Measurements from ENCODE around the gene CRACDL.
A peak's percentile ranks its signal among the peaks of the same experiment; 100 is the strongest.

Gene CRACDL

DNA sequence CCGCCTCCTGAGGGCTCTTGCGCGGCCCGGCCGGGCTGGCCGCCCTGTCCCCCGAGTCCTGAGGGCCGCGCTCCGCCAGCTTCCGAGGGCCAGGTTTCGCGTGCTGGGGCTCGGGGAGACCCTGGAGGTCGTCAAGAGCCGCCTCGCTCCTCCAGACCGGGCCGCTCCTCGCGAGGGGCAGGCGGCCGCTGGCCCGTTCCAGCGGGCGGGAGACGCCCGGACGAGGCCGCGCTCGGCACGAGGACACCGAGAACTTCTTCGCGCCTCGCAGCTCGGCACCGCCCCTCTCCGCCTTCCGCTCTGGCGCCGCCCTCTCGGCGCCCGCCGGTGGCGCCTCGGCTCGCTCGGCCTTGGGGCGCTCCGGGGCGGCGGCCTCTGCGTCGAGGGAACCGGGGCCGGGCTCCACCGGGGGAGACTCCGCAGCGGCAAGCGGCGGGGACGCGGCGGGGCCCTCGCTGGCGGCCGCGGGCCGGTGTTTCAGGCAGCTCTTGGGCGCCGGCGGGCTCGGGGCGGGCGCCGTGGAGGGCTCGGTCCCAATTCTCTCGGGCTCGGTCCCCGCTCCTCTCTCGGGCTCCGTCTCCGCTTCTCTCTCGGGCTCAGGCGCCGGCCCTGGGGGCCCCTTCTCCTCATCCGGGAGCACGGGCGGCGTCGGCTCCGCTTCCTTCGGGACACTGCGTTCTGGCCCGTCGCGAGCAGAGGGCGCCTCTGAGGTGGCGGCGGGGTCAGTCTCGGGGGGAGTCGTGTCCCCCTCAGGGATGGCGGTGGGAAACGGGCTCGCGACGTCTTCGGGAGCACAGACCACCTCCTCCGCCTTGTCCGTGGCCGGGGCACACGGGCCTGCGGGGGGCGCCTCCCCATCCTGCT, 113.5 kb downstream of the CRACDL start:
- DNase-seq = peak; percentile 65

DNA sequence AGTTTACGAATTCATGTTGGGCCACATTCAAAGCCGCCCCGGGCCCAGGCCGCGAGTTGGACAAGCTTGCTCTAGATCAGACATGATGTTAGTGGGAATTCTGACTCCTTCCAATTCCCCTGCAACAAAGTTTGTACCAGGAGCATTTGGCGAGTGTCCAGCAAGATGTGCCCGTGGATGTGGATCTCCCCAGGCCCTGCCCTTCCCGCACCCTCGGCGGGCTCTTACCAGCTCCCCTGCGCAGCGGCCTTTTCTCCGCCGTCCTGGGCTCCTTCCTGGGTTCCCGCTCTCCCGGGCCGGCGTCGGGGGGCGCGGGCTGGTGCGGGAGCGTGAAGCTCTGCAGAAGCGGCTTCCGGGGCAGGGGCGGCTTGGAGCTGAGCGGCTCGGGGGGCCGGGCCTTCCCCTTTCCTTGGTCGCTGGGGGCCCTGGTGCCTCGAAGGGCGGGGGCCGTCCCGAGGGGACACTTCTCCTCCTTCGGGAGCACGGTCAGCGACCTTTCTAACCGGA, 114.3 kb downstream of the CRACDL start:
- DNase-seq = no peak

DNA sequence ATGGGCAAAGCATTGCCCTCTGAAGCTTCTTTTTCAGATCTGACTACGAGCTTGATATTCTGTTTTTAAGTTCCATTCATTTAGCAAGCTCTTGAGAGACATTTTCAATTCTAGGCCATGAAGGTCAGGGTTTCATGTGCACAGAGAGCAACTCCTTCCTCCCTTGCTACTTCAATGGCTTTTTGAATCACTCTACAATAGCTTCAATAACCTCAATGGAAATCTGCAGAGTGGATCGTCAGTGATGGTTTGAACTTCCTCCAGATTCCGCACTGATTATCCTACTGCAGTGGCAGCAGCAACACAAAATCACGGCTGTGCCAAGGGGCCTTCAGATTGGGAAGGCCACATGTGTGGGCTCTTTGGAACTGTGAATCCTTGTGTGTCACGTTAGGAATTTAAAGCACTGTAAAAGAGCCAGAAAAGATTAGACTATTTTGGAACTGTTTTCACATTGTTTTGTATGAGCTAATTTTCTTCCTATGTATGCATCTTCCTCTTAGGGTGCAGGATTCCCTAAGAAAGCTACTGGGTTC, 116.7 kb downstream of the CRACDL start:
- no peak for DNase-seq

GRCh38 chr2:98818164-98818563, 117.9 kb downstream of the CRACDL start:
- DNase-seq = no peak

GRCh38 chr2:98816281-98816680, 119.7 kb downstream of the CRACDL start:
- DNase-seq = no peak

DNA sequence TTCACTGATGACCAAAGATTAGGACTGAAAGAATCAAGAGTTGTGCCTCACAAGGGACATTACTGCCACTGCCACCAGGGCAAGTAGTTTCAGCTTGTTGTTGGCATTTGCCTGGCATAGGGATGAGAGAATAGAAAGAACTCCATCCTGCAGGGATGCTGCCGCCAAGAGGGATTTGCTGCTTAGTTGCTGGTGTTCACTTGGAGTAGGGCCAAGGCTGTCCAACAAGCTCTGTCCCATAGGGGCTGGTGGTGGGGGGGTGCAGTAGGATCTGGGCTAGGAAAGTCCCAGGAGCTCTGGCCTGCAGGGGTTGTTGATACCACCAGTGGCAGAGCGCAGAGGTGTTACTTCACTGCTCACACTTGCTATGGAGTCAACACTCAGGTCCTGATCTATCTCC, 120.2 kb downstream of the CRACDL start:
- no peak for DNase-seq

GRCh38 chr2:98811766-98812165, 124.3 kb downstream of the CRACDL start:
- no peak for DNase-seq

DNA sequence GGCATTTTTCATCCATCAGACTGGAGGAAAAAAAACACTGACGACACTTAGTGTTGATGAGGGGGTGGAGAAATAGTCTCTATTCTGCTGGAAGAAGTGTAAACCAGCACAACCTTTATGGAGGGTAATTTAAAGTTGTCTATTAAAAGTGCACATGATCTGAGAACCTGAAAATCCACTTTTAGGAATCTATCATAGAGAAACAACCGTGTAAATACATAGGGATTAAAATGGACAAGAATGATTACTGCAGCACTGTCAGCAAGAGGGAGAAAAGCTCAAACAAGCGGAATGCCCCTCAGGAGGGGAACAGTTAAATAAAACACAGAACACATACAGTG, 125.5 kb downstream of the CRACDL start:
- no peak for DNase-seq

GRCh38 chr2:98809878-98810587, 126.0 kb downstream of the CRACDL start:
- DNase-seq = no peak

- no peak for DNase-seq
Observed at GRCh38 chr2:98809116-98809515, 126.9 kb downstream of the CRACDL start.

DNA sequence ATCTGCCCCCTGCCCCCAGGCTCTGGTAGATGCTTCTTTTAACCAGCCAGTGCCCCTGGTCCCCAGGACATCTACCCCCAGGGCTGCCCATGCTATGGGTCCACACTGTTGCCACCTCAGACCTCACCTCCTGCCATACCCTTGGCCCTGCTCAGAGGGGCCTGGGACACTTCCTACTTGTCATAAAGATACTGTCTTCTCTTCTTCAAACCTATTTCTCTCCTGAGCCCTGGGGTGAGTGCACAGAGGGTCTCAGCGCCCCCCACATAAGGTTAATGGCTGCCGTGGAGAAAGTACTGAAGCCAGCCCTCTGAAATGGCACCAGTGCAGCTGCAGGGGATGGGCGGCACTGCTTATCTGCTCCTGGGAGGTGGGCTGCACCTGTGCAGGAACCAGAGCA, 127.5 kb downstream of the CRACDL start:
- DNase-seq = no peak

- no peak for DNase-seq
Observed at GRCh38 chr2:98807929-98808328, 128.1 kb downstream of the CRACDL start.

DNA sequence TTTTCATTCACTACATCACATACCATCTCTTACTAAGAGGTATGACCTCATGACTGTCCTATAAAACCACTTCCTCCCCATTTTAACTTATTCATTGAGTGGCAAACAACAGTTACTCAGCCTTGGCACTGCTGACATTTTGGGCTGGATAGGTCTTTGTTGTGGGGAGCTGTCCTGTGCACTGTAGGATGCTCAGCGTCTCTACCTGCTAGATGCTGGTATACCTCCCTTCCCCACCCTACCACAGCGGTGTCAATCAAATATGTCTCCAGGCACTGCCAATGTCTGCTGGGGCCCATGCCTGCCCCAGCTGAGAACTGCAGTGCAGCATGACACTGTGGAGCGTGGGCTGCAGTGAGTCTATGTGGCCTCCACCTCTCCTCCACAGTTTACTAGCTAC, 128.8 kb downstream of the CRACDL start:
- peak; percentile 13 for DNase-seq

DNA sequence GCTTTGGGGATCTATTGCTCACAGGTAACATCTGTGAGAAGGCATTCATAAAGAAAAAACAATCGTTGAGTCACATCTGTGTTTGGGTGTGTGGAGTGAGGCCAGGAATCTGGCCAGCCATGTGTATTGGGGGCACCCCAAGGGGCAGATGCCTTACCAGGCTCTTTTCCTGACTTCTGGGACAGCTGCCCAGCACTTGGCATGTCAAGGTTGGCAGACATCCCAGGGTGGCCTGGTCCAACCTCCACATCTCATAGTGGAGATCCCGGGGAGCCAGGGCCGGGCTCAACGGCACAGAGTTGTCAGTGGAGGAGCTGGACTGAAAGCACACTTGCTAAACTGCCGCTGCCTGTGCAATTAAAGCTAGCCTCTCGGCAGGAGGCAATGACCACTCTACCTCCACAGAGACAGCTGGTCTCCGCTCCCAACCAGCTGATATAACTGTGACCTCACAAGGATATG, 129.8 kb downstream of the CRACDL start:
- DNase-seq = no peak

DNA sequence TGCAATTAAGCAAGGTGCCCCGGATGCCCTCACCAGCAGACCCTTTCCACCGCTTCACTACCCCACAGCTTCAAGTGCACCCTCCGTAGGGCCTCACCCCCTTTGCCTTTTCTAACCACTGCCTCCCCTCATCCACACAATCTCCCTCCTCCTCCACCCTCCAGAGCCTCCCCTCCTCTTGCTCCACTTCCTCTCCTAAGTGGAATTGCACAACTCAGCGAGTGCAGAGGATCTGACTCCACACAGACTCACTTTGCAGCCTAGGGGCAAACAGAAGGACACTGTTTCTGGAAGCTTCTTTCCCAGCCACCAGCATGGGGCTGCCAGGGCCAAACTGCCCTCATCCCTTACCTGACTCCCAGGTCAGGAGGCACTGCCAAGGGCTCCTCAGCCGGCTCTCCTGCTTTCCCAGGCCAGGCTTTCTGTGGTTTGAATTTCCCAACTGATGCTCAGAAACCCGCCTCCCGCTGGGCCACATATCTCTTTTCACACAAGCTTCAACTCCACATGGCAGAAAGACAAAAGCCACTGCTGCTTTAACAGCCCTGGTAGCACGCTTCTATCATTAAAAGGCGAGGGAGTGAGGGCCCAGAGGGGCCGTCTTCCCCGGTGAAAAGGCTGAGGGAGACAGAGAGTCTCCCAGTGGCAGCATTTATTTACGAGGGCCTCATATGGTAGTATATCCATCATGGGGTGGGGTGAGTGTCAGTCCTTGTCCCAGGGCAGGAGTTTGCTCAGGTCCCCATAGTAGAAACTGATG, 130.4 kb downstream of the CRACDL start:
- DNase-seq = no peak

- DNase-seq = no peak
Observed at GRCh38 chr2:98804736-98805135, 131.3 kb downstream of the CRACDL start.

- DNase-seq = no peak
Observed at GRCh38 chr2:98804265-98804650, 131.8 kb downstream of the CRACDL start.

GRCh38 chr2:98803405-98804264, 132.4 kb downstream of the CRACDL start:
- DNase-seq = no peak

GRCh38 chr2:98802344-98802743, 133.7 kb downstream of the CRACDL start:
- no peak for DNase-seq

GRCh38 chr2:98801921-98802321, 134.1 kb downstream of the CRACDL start:
- no peak for DNase-seq

- DNase-seq = no peak
Observed at GRCh38 chr2:98801286-98801685, 134.7 kb downstream of the CRACDL start.

Measured in CD4-positive, alpha-beta T cell treated with Interleukin-17A for 1 hour (primary cell).